DOHH2 (cell line): ENCODE data around the gene ACVR1B.

Experiments used
- H3F3A ChIP-seq: fragments of 200-600 bp; sonication (generic), shearing (Covaris generic); 2 replicates; pipeline ENCODE4 v1.6.0; 2016; ENCODE audit warnings: antibody characterized with exemption, mild to moderate bottlenecking; ENCODE audit not compliant: control insufficient read depth, insufficient read depth
- H3K27ac ChIP-seq: fragments of 200-600 bp; sonication (generic); 2 replicates; pipeline ENCODE4 v1.5.1; 2014; ENCODE audit warnings: low read depth, mild to moderate bottlenecking, low read length, moderate library complexity
- H3K27me3 ChIP-seq: fragments of 200-600 bp; sonication (generic); 2 replicates; pipeline ENCODE4 v1.6.1; 2014; ENCODE audit warnings: mild to moderate bottlenecking, low read length, mixed read lengths; ENCODE audit not compliant: control insufficient read depth
- H3K36me3 ChIP-seq: fragments of 200-600 bp; sonication (generic); 2 replicates; pipeline ENCODE4 v1.6.1; 2014; ENCODE audit warnings: mild to moderate bottlenecking, low read length, moderate library complexity, mixed read lengths; ENCODE audit not compliant: control insufficient read depth
- H3K4me1 ChIP-seq: fragments of 200-600 bp; sonication (generic); 2 replicates; pipeline ENCODE4 v1.6.1; 2014; ENCODE audit warnings: mild to moderate bottlenecking, low read length, mixed read lengths; ENCODE audit not compliant: control insufficient read depth
- H3K4me2 ChIP-seq: fragments of 200-600 bp; sonication (generic); 2 replicates; pipeline ENCODE4 v1.6.0; 2014; ENCODE audit warnings: mild to moderate bottlenecking, low read length, moderate library complexity
- H3K4me3 ChIP-seq: fragments of 200-600 bp; sonication (generic); 2 replicates; pipeline ENCODE4 v1.5.1; 2014; ENCODE audit warnings: mild to moderate bottlenecking, low read length, mixed read lengths
- H3K79me2 ChIP-seq: fragments of 200-600 bp; sonication (generic); 2 replicates; pipeline ENCODE4 v1.6.1; 2014; ENCODE audit warnings: mild to moderate bottlenecking, low read length, mixed read lengths; ENCODE audit not compliant: control insufficient read depth
- H3K9me2 ChIP-seq: fragments of 200-600 bp; sonication (generic); replicated peaks from 2 replicates; pipeline ENCODE4 v1.6.1; 2014; ENCODE audit warnings: mild to moderate bottlenecking, low read length, mixed read lengths; ENCODE audit not compliant: control insufficient read depth
- H3K9me3 ChIP-seq: fragments of 200-600 bp; sonication (generic); 2 replicates; pipeline ENCODE4 v1.6.1; 2014; ENCODE audit warnings: antibody characterized with exemption, low read length, mixed read lengths; ENCODE audit not compliant: control insufficient read depth, insufficient read depth
- H4K20me1 ChIP-seq: fragments of 200-600 bp; sonication (generic); 2 replicates; pipeline ENCODE4 v1.6.0; 2014; ENCODE audit warnings: low read depth, mild to moderate bottlenecking, antibody characterized with exemption, low read length, moderate library complexity; ENCODE audit not compliant: control insufficient read depth, insufficient read depth
- EZH2phosphoT487 ChIP-seq: fragments of 200-600 bp; sonication (generic); IDR thresholded peaks from 2 replicates; pipeline ENCODE4 v1.6.1; 2017; ENCODE audit warnings: borderline replicate concordance, mild to moderate bottlenecking, antibody characterized with exemption, low read length, moderate library complexity, mixed read lengths
- TF ChIP-seq, protein P1 (sequence below): fragments of 200-600 bp; sonication (generic); IDR thresholded peaks from one replicate; pipeline ENCODE4 v1.5.1; 2014; ENCODE audit warnings: antibody characterized with exemption, mild to moderate bottlenecking, low read depth, low read length; ENCODE audit not compliant: poor library complexity, severe bottlenecking

Gene ACVR1B

DNA sequence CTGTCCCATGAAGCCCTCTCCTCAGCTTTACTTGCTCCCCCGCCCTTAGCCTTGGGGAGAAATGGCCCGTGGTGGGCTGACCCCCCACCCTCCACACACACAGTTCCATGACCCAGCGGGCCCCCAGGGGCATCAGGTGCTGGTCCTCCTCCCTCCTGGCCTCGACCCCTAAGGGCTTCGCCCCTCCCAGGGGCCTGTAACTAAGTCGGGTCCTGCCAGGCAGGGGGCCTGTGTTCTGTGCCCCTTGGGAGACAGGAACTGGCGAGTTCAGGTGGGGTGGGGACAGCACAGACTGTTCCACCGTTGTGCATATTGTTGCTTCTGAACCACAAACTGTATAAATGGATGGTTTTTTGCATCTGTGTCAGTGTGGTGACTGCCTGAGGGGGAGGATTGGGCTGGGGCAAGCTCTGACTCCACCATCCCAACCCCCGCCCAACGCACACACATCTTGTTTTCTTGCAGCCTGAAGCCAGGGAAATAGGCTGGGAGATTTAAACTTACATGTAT is 64.1 kb downstream of the ACVR1B start:
- Histone ChIP-seq H3K27ac (no peak overlapping the region), H3K4me2 (no peak overlapping the region), H3K36me3 (no peaks in the 10 kb centered on the region)

DNA sequence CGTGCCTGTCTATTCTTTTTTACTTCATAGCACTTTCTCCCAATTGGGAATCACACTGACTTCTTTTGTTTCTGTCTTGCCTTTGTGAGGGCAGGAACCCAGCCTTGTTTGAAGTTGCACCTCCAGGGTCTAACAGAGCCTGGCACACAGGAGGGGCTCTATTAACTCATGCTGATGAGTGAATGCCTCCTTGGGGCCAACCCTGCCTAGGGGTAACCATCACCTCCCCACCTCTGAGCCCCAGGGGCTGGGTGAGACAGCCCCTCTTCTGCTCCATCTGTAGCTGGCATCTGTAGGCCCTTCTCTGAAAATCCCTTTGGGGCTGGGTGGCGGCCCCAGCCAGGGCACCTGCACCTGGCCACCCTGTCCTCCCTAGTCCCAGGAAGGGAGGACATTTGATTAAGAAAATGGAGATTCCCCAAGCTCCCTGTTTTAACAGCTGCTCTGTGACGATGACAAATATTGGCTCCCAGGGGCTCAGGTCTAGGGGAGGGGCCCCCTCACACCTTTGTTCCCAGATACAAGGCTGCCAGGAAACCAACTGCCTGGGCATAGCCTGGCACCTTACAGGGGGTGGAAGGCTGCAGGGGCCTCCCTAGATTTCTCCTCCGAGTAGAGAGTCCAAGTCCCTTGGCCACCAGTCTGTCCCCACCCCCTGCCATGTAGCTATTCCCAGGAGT is 67.1 kb downstream of the ACVR1B start:
- TF ChIP-seq, protein P1, sequence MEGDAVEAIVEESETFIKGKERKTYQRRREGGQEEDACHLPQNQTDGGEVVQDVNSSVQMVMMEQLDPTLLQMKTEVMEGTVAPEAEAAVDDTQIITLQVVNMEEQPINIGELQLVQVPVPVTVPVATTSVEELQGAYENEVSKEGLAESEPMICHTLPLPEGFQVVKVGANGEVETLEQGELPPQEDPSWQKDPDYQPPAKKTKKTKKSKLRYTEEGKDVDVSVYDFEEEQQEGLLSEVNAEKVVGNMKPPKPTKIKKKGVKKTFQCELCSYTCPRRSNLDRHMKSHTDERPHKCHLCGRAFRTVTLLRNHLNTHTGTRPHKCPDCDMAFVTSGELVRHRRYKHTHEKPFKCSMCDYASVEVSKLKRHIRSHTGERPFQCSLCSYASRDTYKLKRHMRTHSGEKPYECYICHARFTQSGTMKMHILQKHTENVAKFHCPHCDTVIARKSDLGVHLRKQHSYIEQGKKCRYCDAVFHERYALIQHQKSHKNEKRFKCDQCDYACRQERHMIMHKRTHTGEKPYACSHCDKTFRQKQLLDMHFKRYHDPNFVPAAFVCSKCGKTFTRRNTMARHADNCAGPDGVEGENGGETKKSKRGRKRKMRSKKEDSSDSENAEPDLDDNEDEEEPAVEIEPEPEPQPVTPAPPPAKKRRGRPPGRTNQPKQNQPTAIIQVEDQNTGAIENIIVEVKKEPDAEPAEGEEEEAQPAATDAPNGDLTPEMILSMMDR = no peak
- TF ChIP-seq EZH2phosphoT487 = no peak
- Histone ChIP-seq H3K36me3 (no peaks in the 10 kb centered on the region), H3K9me3 (no peaks in the 10 kb centered on the region), H3K27ac (no peak overlapping the region), H3K4me1 (peaks cover 31% of the 10 kb centered on the region), H4K20me1 (no peaks in the 10 kb centered on the region), H3K9me2 (no peaks in the 10 kb centered on the region), H3K4me2 (no peak overlapping the region), H3K27me3 (peaks cover 46% of the 10 kb centered on the region), H3K4me3 (no peak overlapping the region), H3K79me2 (no peaks in the 10 kb centered on the region), H3F3A (no peaks in the 10 kb centered on the region; the same call in 1 of the 2 replicates)

More for the DNA sequence above, 64.1 kb downstream of the ACVR1B start:
- Histone ChIP-seq H3K4me3 (no peak overlapping the region), H3K9me3 (no peaks in the 10 kb centered on the region), H3K4me1 (peaks cover 3% of the 10 kb centered on the region), H3K79me2 (no peaks in the 10 kb centered on the region), H3F3A (no peaks in the 10 kb centered on the region), H3K9me2 (no peaks in the 10 kb centered on the region), H3K27me3 (peaks cover 34% of the 10 kb centered on the region), H4K20me1 (no peaks in the 10 kb centered on the region)
- TF ChIP-seq EZH2phosphoT487 = no peak
- TF ChIP-seq, protein P1 = no peak

DNA sequence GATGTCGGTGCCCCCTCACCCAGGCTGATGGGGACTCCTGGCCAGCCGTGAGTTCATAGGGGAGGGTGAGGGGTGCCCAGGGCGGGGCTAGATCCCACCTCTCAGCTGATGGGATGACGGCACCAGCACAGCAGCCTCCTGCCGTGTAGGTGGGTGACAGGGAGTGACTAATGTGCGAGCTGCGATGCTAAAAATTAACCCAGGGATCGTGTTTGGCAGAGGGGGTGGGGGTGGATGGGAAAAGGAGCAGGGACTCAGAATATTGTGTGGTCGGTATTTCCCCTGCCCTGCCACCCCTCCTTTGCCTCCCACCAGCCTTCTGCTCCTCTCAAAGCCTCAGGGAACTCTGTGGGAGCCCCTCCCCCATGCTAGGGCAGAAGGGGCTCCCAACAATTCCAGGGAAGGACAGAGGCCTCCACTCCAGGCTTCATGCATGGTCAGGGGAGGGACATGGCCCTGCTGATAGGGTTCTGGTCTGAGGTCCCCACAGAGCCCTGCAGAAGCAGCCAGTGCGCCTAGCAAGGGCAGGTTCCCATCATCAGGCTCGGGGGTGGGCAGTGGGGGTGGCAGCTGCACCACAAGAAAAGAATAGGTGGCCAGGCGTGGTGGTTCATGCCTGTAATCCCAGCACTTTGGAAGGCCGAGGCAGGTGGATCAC is 67.7 kb downstream of the ACVR1B start:
- Histone ChIP-seq H3K9me3 (no peaks in the 10 kb centered on the region), H3K27ac (no peak overlapping the region), H3K4me3 (no peak overlapping the region), H3K4me2 (no peak overlapping the region), H4K20me1 (no peaks in the 10 kb centered on the region), H3K36me3 (no peaks in the 10 kb centered on the region), H3K4me1 (peaks cover 36% of the 10 kb centered on the region), H3F3A (no peaks in the 10 kb centered on the region; the same call in 1 of the 2 replicates), H3K79me2 (0 out of 2 replicates have a peak, but pooled peaks cover under 1% of the 10 kb centered on the region), H3K27me3 (peaks cover 46% of the 10 kb centered on the region), H3K9me2 (no peaks in the 10 kb centered on the region)
- TF ChIP-seq, protein P1 = no peak
- TF ChIP-seq EZH2phosphoT487 = no peak
